ENCODE data around the gene FHOD3.
"Not testable (repeated sequence)": the region's sequence is repeated elsewhere in the genome, so short reads cannot be mapped to it uniquely, and the experiment has no call there.

FHOD3 gene

GRCh38 chr18:36761186-36761698, 463.7 kb downstream of the FHOD3 start:
- Histone ChIP-seq H3K9ac (ENCODE audit: low read length) (no peak overlapping the region), H3K27me3 (ENCODE audit: control insufficient read depth in 1 of 2, insufficient read depth in 2 of 2, low read length in 2 of 2) (no peaks in the 10 kb centered on the region), H3K4me3 (ENCODE audit: low read depth in 1 of 2, low read length in 2 of 2) (no peak overlapping the region), H3K27ac (ENCODE audit: low read depth, low read length) (no peak overlapping the region), H3K36me3 (ENCODE audit: insufficient read depth, low read length) (no peaks in the 10 kb centered on the region), H3K4me1 (ENCODE audit: insufficient read depth, low read length) (no peaks in the 10 kb centered on the region), H3K9me3 (ENCODE audit: low read length) (no peaks in the 10 kb centered on the region)

- no peak overlapping the region for H3K9ac ChIP-seq (ENCODE audit: low read length)
- H3K4me1 ChIP-seq (ENCODE audit: insufficient read depth, low read length) = no peaks in the 10 kb centered on the region
- H3K27me3 ChIP-seq (ENCODE audit: control insufficient read depth in 1 of 2, insufficient read depth in 2 of 2, low read length in 2 of 2) = no peaks in the 10 kb centered on the region
- no peaks in the 10 kb centered on the region for H3K9me3 ChIP-seq (ENCODE audit: low read length)
- H3K4me3 ChIP-seq (ENCODE audit: low read depth in 1 of 2, low read length in 2 of 2) = no peak overlapping the region
- no peaks in the 10 kb centered on the region for H3K36me3 ChIP-seq (ENCODE audit: insufficient read depth, low read length)
- H3K27ac ChIP-seq (ENCODE audit: low read depth, low read length) = no peak overlapping the region
Measured at GRCh38 chr18:36762074-36762473, 464.6 kb downstream of the FHOD3 start.

GRCh38 chr18:36762965-36763364, 465.5 kb downstream of the FHOD3 start:
- H3K9me3 ChIP-seq (ENCODE audit: low read length) = not testable (repeated sequence)

GRCh38 chr18:36766836-36767235, 469.3 kb downstream of the FHOD3 start:
- no peak overlapping the region for H3K27ac ChIP-seq (ENCODE audit: low read depth, low read length)

More at GRCh38 chr18:36762965-36763364, 465.5 kb downstream of the FHOD3 start:
- not testable (repeated sequence) for H3K27me3 ChIP-seq (ENCODE audit: control insufficient read depth in 1 of 2, insufficient read depth in 2 of 2, low read length in 2 of 2); H3K27ac ChIP-seq (ENCODE audit: low read depth, low read length); H3K4me1 ChIP-seq (ENCODE audit: insufficient read depth, low read length); H3K9ac ChIP-seq (ENCODE audit: low read length); H3K36me3 ChIP-seq (ENCODE audit: insufficient read depth, low read length); H3K4me3 ChIP-seq (ENCODE audit: low read depth in 1 of 2, low read length in 2 of 2)

GRCh38 chr18:36769172-36769571, 471.7 kb downstream of the FHOD3 start:
- Histone ChIP-seq H3K4me3 (ENCODE audit: low read depth in 1 of 2, low read length in 2 of 2) (no peak overlapping the region), H3K36me3 (ENCODE audit: insufficient read depth, low read length) (peaks cover 9% of the 10 kb centered on the region), H3K9me3 (ENCODE audit: low read length) (no peaks in the 10 kb centered on the region), H3K9ac (ENCODE audit: low read length) (no peak overlapping the region), H3K4me1 (ENCODE audit: insufficient read depth, low read length) (no peaks in the 10 kb centered on the region), H3K27me3 (ENCODE audit: control insufficient read depth in 1 of 2, insufficient read depth in 2 of 2, low read length in 2 of 2) (no peaks in the 10 kb centered on the region), H3K27ac (ENCODE audit: low read depth, low read length) (no peak overlapping the region)

More at GRCh38 chr18:36766836-36767235, 469.3 kb downstream of the FHOD3 start:
- Histone ChIP-seq H3K9ac (ENCODE audit: low read length) (no peak overlapping the region), H3K9me3 (ENCODE audit: low read length) (no peaks in the 10 kb centered on the region), H3K4me3 (ENCODE audit: low read depth in 1 of 2, low read length in 2 of 2) (no peak overlapping the region), H3K27me3 (ENCODE audit: control insufficient read depth in 1 of 2, insufficient read depth in 2 of 2, low read length in 2 of 2) (no peaks in the 10 kb centered on the region), H3K4me1 (ENCODE audit: insufficient read depth, low read length) (no peaks in the 10 kb centered on the region), H3K36me3 (ENCODE audit: insufficient read depth, low read length) (peaks cover 4% of the 10 kb centered on the region)

GRCh38 chr18:36769611-36770314, 472.2 kb downstream of the FHOD3 start:
- Histone ChIP-seq H3K4me1 (ENCODE audit: insufficient read depth, low read length) (no peaks in the 10 kb centered on the region), H3K9me3 (ENCODE audit: low read length) (no peaks in the 10 kb centered on the region), H3K36me3 (ENCODE audit: insufficient read depth, low read length) (peaks cover 11% of the 10 kb centered on the region), H3K4me3 (ENCODE audit: low read depth in 1 of 2, low read length in 2 of 2) (no peak overlapping the region), H3K27me3 (ENCODE audit: control insufficient read depth in 1 of 2, insufficient read depth in 2 of 2, low read length in 2 of 2) (no peaks in the 10 kb centered on the region), H3K27ac (ENCODE audit: low read depth, low read length) (no peak overlapping the region), H3K9ac (ENCODE audit: low read length) (no peak overlapping the region)

GRCh38 chr18:36770315-36770946, 472.9 kb downstream of the FHOD3 start:
- Histone ChIP-seq H3K27me3 (ENCODE audit: control insufficient read depth in 1 of 2, insufficient read depth in 2 of 2, low read length in 2 of 2) (no peaks in the 10 kb centered on the region), H3K27ac (ENCODE audit: low read depth, low read length) (no peak overlapping the region), H3K9ac (ENCODE audit: low read length) (no peak overlapping the region), H3K36me3 (ENCODE audit: insufficient read depth, low read length) (peaks cover 11% of the 10 kb centered on the region), H3K4me1 (ENCODE audit: insufficient read depth, low read length) (no peaks in the 10 kb centered on the region), H3K4me3 (ENCODE audit: low read depth in 1 of 2, low read length in 2 of 2) (no peak overlapping the region), H3K9me3 (ENCODE audit: low read length) (no peaks in the 10 kb centered on the region)

GRCh38 chr18:36771245-36771644, 473.7 kb downstream of the FHOD3 start:
- no peak overlapping the region for H3K4me3 ChIP-seq (ENCODE audit: low read depth in 1 of 2, low read length in 2 of 2)
- H3K27ac ChIP-seq (ENCODE audit: low read depth, low read length) = no peak overlapping the region
- no peak overlapping the region for H3K9ac ChIP-seq (ENCODE audit: low read length)
- H3K4me1 ChIP-seq (ENCODE audit: insufficient read depth, low read length) = no peaks in the 10 kb centered on the region
- peaks cover 11% of the 10 kb centered on the region for H3K36me3 ChIP-seq (ENCODE audit: insufficient read depth, low read length)
- no peaks in the 10 kb centered on the region for H3K27me3 ChIP-seq (ENCODE audit: control insufficient read depth in 1 of 2, insufficient read depth in 2 of 2, low read length in 2 of 2)
- H3K9me3 ChIP-seq (ENCODE audit: low read length) = no peaks in the 10 kb centered on the region

- H3K27ac ChIP-seq (ENCODE audit: low read depth, low read length) = no peak overlapping the region
Measured at GRCh38 chr18:36772241-36772723, 474.8 kb downstream of the FHOD3 start.

GRCh38 chr18:36775396-36775795, 477.9 kb downstream of the FHOD3 start:
- Histone ChIP-seq H3K9ac (ENCODE audit: low read length) (no peak overlapping the region), H3K4me3 (ENCODE audit: low read depth in 1 of 2, low read length in 2 of 2) (no peak overlapping the region), H3K27ac (ENCODE audit: low read depth, low read length) (no peak overlapping the region), H3K27me3 (ENCODE audit: control insufficient read depth in 1 of 2, insufficient read depth in 2 of 2, low read length in 2 of 2) (no peaks in the 10 kb centered on the region), H3K4me1 (ENCODE audit: insufficient read depth, low read length) (no peaks in the 10 kb centered on the region), H3K9me3 (ENCODE audit: low read length) (no peaks in the 10 kb centered on the region), H3K36me3 (ENCODE audit: insufficient read depth, low read length) (peaks cover 6% of the 10 kb centered on the region)

More at GRCh38 chr18:36772241-36772723, 474.8 kb downstream of the FHOD3 start:
- no peaks in the 10 kb centered on the region for H3K9me3 ChIP-seq (ENCODE audit: low read length)
- no peaks in the 10 kb centered on the region for H3K4me1 ChIP-seq (ENCODE audit: insufficient read depth, low read length)
- no peaks in the 10 kb centered on the region for H3K27me3 ChIP-seq (ENCODE audit: control insufficient read depth in 1 of 2, insufficient read depth in 2 of 2, low read length in 2 of 2)
- no peak overlapping the region for H3K9ac ChIP-seq (ENCODE audit: low read length)
- H3K36me3 ChIP-seq (ENCODE audit: insufficient read depth, low read length) = peaks cover 11% of the 10 kb centered on the region
- no peak overlapping the region for H3K4me3 ChIP-seq (ENCODE audit: low read depth in 1 of 2, low read length in 2 of 2)

GRCh38 chr18:36776650-36777049, 479.1 kb downstream of the FHOD3 start:
- H3K4me3 ChIP-seq (ENCODE audit: low read depth in 1 of 2, low read length in 2 of 2) = no peak overlapping the region
- no peaks in the 10 kb centered on the region for H3K27me3 ChIP-seq (ENCODE audit: control insufficient read depth in 1 of 2, insufficient read depth in 2 of 2, low read length in 2 of 2)
- no peaks in the 10 kb centered on the region for H3K4me1 ChIP-seq (ENCODE audit: insufficient read depth, low read length)
- H3K27ac ChIP-seq (ENCODE audit: low read depth, low read length) = no peak overlapping the region
- no peak overlapping the region for H3K9ac ChIP-seq (ENCODE audit: low read length)
- peaks cover 12% of the 10 kb centered on the region for H3K36me3 ChIP-seq (ENCODE audit: insufficient read depth, low read length)
- H3K9me3 ChIP-seq (ENCODE audit: low read length) = no peaks in the 10 kb centered on the region

Data from muscle layer of colon (tissue), 2 donors.